Endothelial cell of umbilical vein (primary cell): Measurements from ENCODE around the gene KCNJ16. TPM values are rescaled to one million over a fixed set of nuclear protein-coding genes. Genes with fewer than 3 reads are reported as not detected.

Experiments used
- BruUV-seq: library from RNA; stranded (reverse); fragments of 400-500 nt; replicated peaks from 2 replicates; lab custom pipeline; 2021; lab: Mats Ljungman, UMichigan
- CTCF ChIA-PET: fragments of 300-600, 350-600 bp; sonication (Branson Sonifier 250); formaldehyde crosslinking; loops from one replicate; lab custom pipeline; 2021; ENCODE audit warnings: antibody characterized with exemption, inconsistent platforms; lab: Charles Lee
- POLR2A ChIA-PET: fragments of 300-600, 350-600 bp; sonication (Branson Sonifier 250); formaldehyde crosslinking; loops from one replicate; lab custom pipeline; 2021; ENCODE audit warnings: antibody characterized with exemption, inconsistent platforms; lab: Charles Lee
- DNase-seq: peaks from one replicate; pipeline ENCODE4 v3.0.0-alpha.2; 2011; ENCODE audit warnings: low read depth, low spot score
- FAIRE-seq: peaks from 2 replicates; lab custom pipeline; 2011; peaks lifted over from hg19 to GRCh38; lab: Jason Lieb, UNC
- H2AFZ ChIP-seq: 2 replicates; pipeline ENCODE4 v1.6.0; 2012; ENCODE audit warnings: low read depth, low read length, control low read depth, inconsistent platforms
- H3K27ac ChIP-seq: 2 replicates; pipeline ENCODE4 v1.5.1; 2011; ENCODE audit warnings: low read depth, mild to moderate bottlenecking, control low read depth, low read length, moderate library complexity; ENCODE audit not compliant: insufficient read depth
- H3K27me3 ChIP-seq, 2 experiments: 2 replicates each; pipeline versions ENCODE4 v1.6.0 to v1.6.1; 2011; ENCODE audit warnings: low read length in 2 of 2, mixed read lengths in 1 of 2; ENCODE audit not compliant: control insufficient read depth in 2 of 2, insufficient read depth in 2 of 2
- H3K36me3 ChIP-seq, 2 experiments: 2 replicates in 1 of 2; 3 replicates in 1 of 2; pipeline ENCODE4 v1.5.1; 2011; ENCODE audit warnings: low read length in 2 of 2, mild to moderate bottlenecking in 1 of 2, moderate library complexity in 1 of 2; ENCODE audit not compliant: control insufficient read depth in 2 of 2, insufficient read depth in 2 of 2; ENCODE audit errors: extremely low read depth in 1 of 2
- H3K4me1 ChIP-seq: 3 replicates; pipeline ENCODE4 v1.5.1; 2011; ENCODE audit warnings: mild to moderate bottlenecking, low read length; ENCODE audit not compliant: control insufficient read depth, insufficient read depth; ENCODE audit errors: extremely low read depth
- H3K4me2 ChIP-seq: 2 replicates; pipeline ENCODE4 v1.6.1; 2011; ENCODE audit warnings: low read length, control low read depth, mixed read lengths; ENCODE audit not compliant: insufficient read depth
- H3K4me3 ChIP-seq, 3 experiments: fragments of 200-600 bp in 1 of 3; sonication (generic), shearing (Covaris generic) in 1 of 3; replicated peaks in 1 of 3; 2 replicates each; pipeline ENCODE4 v1.5.1; 2011 to 2016; ENCODE audit warnings: control low read depth in 3 of 3, low read length in 3 of 3, mild to moderate bottlenecking in 2 of 3, inconsistent platforms in 1 of 3, low read depth in 1 of 3, moderate library complexity in 1 of 3; ENCODE audit not compliant: insufficient read depth in 1 of 3
- H3K79me2 ChIP-seq: 2 replicates; pipeline ENCODE4 v1.6.0; 2012; ENCODE audit warnings: low read length, inconsistent platforms; ENCODE audit not compliant: control insufficient read depth, insufficient read depth
- H3K9ac ChIP-seq: replicated peaks from 2 replicates; pipeline ENCODE3; 2011; ENCODE audit warnings: low read length, control low read depth; ENCODE audit not compliant: insufficient read depth; ENCODE audit errors: extremely low read depth
- H3K9me1 ChIP-seq: replicated peaks from 3 replicates; pipeline ENCODE4 v1.6.0; 2011; ENCODE audit warnings: mild to moderate bottlenecking, low read length; ENCODE audit not compliant: control insufficient read depth, insufficient read depth; ENCODE audit errors: extremely low read depth
- H3K9me3 ChIP-seq: replicated peaks from 2 replicates; pipeline ENCODE4 v1.5.1; 2012; ENCODE audit warnings: low read length, inconsistent platforms; ENCODE audit not compliant: control insufficient read depth, insufficient read depth
- H4K20me1 ChIP-seq: replicated peaks from 2 replicates; pipeline ENCODE3; 2011; ENCODE audit warnings: mild to moderate bottlenecking, low read length; ENCODE audit not compliant: control insufficient read depth, insufficient read depth; ENCODE audit errors: extremely low read depth
- EZH2 ChIP-seq: IDR thresholded peaks from 2 replicates; pipeline ENCODE4 v1.6.1; 2012; ENCODE audit warnings: borderline replicate concordance, low read depth, mild to moderate bottlenecking, moderate library complexity, low read length, inconsistent platforms; ENCODE audit not compliant: severe bottlenecking
- FOS ChIP-seq: IDR thresholded peaks from 2 replicates; pipeline ENCODE4 v1.6.1; 2011; ENCODE audit warnings: mild to moderate bottlenecking, low read length, moderate library complexity, borderline replicate concordance; ENCODE audit not compliant: insufficient read depth
- GATA2 ChIP-seq: IDR thresholded peaks from 2 replicates; pipeline ENCODE4 v1.7.0; 2011; ENCODE audit warnings: low read depth, mild to moderate bottlenecking, moderate library complexity, mixed read lengths, low read length; ENCODE audit not compliant: insufficient read length, insufficient read depth
- JUN ChIP-seq: IDR thresholded peaks from 2 replicates; pipeline ENCODE4 v1.6.1; 2011; ENCODE audit warnings: borderline replicate concordance, low read depth; ENCODE audit not compliant: insufficient read length, insufficient read depth
- MYC ChIP-seq: IDR thresholded peaks from one replicate; pipeline ENCODE4 v1.6.1; 2011; ENCODE audit warnings: mild to moderate bottlenecking, low read depth, low read length
- POLR2A ChIP-seq: IDR thresholded peaks from 2 replicates; pipeline ENCODE4 v1.6.1; 2012; ENCODE audit warnings: low read depth, mild to moderate bottlenecking, control low read depth, low read length
- POLR2AphosphoS5 ChIP-seq: IDR thresholded peaks from 2 replicates; pipeline ENCODE4 v1.6.1; 2012; ENCODE audit warnings: low read depth, mild to moderate bottlenecking, control low read depth, low read length, moderate library complexity; ENCODE audit not compliant: insufficient read depth
- dilution Hi-C: fragments of 300-500 bp; cut with MboI; formaldehyde crosslinking; loops from one replicate; pipeline ENCODE4 v1.15.0; 2019; ENCODE audit warnings: low sequenced_read_pairs; ENCODE audit not compliant: extremely low pct_ligation_motif_present
- intact Hi-C: fragments of 100-400 bp; cut with micrococcal nuclease; formaldehyde crosslinking; loops from one replicate; pipeline ENCODE4 v1.10.0; 2022
- polyA plus RNA-seq, 4 experiments: library from polyadenylated mRNA; depleted of rRNA in 3 of 4; stranded (reverse) in 3 of 4; unstranded in 1 of 4; fragments of >200 nt; gene quantifications; 2 replicates each; pipeline versions ENCODE4 v1.2.1 to v1.2.3, GENCODE V29; 2011 to 2012; ENCODE audit warnings: missing spikeins in 1 of 4
- total RNA-seq: library from RNA; stranded (reverse); gene quantifications from 2 replicates; pipeline ENCODE4 v1.2.3, GENCODE V29; 2021
- TF ChIP-seq, protein P1 (sequence below): IDR thresholded peaks from 2 replicates; pipeline ENCODE4 v1.6.1; 2011; ENCODE audit not compliant: insufficient read depth, insufficient read length
- TF ChIP-seq, protein P2 (sequence below), 2 donors: IDR thresholded peaks; 1 replicate in 1 of 2; 2 replicates in 1 of 2; pipeline ENCODE4 v1.5.1; 2011; ENCODE audit warnings: low read length in 2 of 2, mild to moderate bottlenecking in 2 of 2, moderate library complexity in 2 of 2, control low read depth in 1 of 2, inconsistent platforms in 1 of 2, low read depth in 1 of 2; ENCODE audit not compliant: insufficient read depth in 1 of 2; ENCODE audit errors: extremely low read depth in 1 of 2

The KCNJ16 gene
- total and polyA plus RNA-seq, 2 donors (not counting 3 experiments of a cell fraction or from before 2014, with no cell fraction given), result 0.07 TPM; not detected in 1

DNA sequence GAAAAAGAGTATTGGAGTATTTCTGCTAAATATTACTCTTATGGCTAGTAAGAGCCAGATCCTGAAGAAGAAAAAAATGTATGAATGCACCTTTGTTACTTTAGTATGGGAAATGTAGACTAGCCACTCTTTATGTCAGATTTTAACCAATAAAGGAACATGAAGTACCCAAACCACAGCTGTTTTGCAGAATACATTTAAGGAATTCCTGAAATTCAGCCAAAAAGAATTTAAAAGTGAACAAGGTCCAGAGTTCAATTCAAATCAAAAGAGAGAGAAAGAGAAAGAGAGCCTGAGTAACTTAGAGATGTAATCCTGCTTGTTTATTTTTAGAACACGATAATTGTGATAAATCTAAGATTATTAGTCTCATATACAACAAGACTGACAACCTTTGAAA lies 1.2 kb downstream of the KCNJ16 start:
- Histone ChIP-seq H3K4me1 (no peaks in the 10 kb centered on the region), H3K27ac (no peak overlapping the region), H3K27me3 (no peaks in the 10 kb centered on the region), H4K20me1 (no peaks in the 10 kb centered on the region), H3K9me1 (no peaks in the 10 kb centered on the region), H3K9ac (no peak overlapping the region), H3K9me3 (no peaks in the 10 kb centered on the region), H3K36me3 (no peaks in the 10 kb centered on the region), H3K4me3 (no peak overlapping the region), H3K4me2 (no peak overlapping the region), H2AFZ (no peak overlapping the region), H3K79me2 (no peaks in the 10 kb centered on the region)
- no TSS peak for BruUV-seq
- DNase-seq, result no peak
- ChIA-PET CTCF (no interaction called here), POLR2A (no interaction called here)
- FAIRE-seq, result no peak
- intact Hi-C loops, result no loop called here
- no peak for TF ChIP-seq MYC
- no peak for TF ChIP-seq FOS
- TF ChIP-seq JUN, result no peak
- no peak for TF ChIP-seq POLR2A
- TF ChIP-seq EZH2, result no peak
- TF ChIP-seq, protein P1, sequence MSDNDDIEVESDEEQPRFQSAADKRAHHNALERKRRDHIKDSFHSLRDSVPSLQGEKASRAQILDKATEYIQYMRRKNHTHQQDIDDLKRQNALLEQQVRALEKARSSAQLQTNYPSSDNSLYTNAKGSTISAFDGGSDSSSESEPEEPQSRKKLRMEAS, result no peak
- TF ChIP-seq, protein P2, sequence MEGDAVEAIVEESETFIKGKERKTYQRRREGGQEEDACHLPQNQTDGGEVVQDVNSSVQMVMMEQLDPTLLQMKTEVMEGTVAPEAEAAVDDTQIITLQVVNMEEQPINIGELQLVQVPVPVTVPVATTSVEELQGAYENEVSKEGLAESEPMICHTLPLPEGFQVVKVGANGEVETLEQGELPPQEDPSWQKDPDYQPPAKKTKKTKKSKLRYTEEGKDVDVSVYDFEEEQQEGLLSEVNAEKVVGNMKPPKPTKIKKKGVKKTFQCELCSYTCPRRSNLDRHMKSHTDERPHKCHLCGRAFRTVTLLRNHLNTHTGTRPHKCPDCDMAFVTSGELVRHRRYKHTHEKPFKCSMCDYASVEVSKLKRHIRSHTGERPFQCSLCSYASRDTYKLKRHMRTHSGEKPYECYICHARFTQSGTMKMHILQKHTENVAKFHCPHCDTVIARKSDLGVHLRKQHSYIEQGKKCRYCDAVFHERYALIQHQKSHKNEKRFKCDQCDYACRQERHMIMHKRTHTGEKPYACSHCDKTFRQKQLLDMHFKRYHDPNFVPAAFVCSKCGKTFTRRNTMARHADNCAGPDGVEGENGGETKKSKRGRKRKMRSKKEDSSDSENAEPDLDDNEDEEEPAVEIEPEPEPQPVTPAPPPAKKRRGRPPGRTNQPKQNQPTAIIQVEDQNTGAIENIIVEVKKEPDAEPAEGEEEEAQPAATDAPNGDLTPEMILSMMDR (IDR thresholded peaks at IDR 0.05; ENCODE audit: extremely low read depth in 1 of 2, insufficient read depth in 1 of 2, low read depth in 1 of 2, low read length in 2 of 2), result no peak
- TF ChIP-seq POLR2AphosphoS5, result no peak
- TF ChIP-seq GATA2, result no peak
- dilution Hi-C loops, result no loop called here
